HuH-7 (cell line): Measurements from ENCODE around the gene ADCY10.
"Not testable (repeated sequence)": the region's sequence is repeated elsewhere in the genome, so short reads cannot be mapped to it uniquely, and the experiment has no call there.

ENCODE experiments used
- DNase-seq: peaks from one replicate; pipeline ENCODE4 v3.0.0; 2011; ENCODE audit warnings: low spot score

The ADCY10 gene

GRCh38 chr1:167913895-167914496, at the start of gene ADCY10:
ADCY10 (minus strand) TSS chr1:167914134; CDS start chr1:167905140, 8,994 bp downstream.
- DNase-seq = peak; percentile 32

DNA sequence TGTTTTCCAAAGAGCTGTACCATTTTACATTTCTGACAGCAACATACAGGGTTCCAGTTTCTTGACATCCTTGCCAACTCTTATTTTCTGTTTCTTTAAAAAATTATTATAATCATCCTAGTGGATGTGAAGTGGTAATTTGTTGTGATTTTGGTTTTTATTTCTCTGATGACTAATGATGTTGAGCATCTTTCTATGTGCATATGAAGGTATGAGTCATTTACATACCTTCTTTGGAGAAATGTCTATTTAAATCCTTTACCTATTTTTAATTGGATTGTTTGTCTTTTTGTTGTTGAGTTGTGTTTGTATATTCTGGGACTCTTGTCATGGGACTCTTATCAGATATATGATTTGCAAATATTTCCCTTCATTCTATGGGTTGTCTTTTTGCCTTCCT, 43.8 kb upstream of the ADCY10 start:
- no peak for DNase-seq

DNA sequence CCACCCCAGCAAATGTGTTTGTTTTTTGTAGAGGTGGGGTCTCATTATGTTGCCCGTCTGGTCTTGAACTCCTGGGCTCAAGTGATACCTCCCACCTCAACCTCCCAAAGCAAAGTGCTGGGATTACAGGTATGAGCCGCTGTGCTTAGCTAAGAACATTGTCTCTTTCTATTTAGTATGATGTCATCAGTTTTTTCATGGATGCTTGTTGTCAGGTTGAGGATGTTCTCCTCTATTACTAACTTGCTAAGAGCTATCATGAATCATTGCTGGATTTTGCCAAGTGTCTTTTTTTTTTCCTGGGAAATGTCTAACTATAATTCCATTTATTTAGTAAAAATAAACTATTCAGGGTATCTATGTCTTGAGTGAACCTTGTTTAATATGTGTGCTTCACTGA, 42.0 kb upstream of the ADCY10 start:
- DNase-seq = no peak

DNA sequence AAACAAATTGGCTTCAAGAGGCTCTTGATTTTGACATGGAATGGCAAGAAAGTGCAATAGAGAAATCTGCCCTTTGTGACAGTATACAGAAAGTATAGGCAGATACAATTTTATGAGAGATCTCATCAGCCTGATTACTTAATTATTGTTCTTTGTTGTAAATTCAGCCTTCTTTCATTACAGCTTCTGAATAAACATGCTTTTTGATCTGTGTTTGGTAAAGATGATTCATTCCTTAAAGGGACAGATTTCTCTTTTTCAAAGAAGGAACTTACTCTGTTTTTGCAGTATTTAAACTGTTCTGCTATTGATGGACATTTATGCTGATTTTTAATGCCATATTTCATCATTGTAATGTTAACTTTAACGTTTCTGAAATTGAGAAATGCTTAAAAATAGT, 36.6 kb upstream of the ADCY10 start:
- DNase-seq = no peak

GRCh38 chr1:167949785-167950184, 35.9 kb upstream of the ADCY10 start:
- DNase-seq = no peak

DNA sequence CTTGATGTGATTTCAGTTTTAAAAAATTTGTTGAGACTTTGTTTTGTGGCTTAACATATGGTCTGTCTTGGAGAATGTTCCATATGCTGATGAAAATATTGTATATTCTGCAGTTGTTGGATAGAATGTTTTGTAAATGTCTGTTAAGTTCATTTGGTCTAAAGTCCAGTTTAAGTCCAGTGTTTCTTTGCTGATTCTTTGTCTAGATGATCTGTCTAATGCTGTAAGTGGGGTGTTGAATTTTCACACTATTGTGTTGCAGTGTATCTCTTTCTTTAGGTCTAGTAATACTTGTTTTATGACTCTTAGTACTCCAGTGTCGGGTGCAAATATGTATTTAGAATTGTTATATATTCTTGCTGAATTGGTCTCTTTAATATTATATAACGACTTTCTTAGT, 33.8 kb upstream of the ADCY10 start:
- no peak for DNase-seq

DNA sequence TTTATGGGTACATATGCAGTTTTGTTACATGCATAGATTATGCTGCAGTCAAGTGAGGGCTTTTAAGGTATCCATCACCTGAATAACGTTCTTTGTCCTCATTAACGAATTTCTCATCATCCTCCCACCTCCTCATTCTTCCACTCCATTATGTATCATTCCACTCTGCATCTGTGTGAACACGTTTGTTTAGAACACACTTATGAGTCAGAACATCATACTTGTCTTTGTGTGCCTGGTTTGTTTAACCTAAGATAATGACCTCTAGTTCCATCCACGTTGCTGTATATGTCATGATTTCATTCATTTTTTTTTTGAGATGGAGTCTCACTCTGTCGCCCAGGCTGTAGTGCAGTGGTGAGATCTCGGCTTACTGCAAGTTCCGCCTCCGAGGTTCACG, 29.6 kb upstream of the ADCY10 start:
- DNase-seq = no peak

DNA sequence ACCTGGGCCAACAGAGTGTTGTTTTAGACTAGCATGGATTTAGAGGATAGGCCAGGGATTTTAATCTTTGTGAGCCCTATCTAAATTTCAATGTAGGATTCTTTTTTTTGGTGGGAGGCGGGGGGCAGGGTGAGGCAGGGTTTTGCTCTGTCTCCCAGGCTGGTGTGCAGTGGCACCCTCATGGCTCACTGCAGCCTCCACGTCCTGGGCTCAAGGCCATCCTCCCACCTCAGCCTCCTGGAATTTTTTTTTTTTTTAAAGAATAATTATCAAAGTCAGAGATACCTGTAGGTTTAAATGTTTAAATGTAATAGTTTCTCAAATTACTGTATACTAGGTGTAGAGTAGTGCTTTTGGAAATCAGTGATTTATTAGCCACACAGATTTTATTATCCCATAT, 26.3 kb upstream of the ADCY10 start:
- no peak for DNase-seq

DNA sequence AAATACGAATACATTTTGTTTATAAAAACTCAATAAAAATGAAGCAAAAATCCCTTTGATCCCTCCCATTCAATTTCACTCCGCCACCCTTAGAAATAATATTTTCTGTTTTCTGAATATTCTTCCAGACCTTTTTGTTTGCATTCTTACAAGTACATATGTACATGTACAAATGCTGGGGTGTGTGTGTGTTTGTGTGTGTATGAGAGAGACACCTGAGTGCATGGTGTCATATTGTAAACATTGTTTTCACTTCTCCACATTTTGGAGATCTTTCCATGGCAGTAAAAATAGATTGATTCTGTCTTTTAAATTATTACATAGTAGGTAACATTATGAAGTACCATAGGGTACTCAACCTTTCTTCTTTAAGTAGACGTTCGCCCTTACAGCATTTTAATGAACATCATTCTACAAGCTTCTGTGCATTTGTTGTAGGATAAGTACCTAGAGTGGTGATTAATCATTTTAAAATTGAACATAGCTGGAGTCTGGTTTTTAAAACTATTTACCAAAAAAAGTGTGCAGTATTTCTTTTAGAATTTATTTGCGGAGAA, 24.2 kb upstream of the ADCY10 start:
- DNase-seq = no peak

DNA sequence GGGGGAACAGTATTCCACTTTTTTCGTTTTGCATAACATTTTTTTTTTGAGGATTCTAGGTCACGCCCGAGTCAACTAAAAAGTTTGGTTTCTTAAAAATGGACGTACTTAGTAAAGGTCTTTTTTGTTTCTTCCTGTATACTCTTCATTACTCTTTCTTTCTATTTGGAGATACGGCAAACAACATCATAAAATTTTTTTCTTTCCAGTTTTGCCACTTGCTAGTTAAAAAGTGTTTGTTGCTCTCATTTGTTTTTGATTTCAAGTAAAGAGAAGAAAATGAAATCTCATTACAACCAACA, 23.7 kb upstream of the ADCY10 start:
- no peak for DNase-seq

DNA sequence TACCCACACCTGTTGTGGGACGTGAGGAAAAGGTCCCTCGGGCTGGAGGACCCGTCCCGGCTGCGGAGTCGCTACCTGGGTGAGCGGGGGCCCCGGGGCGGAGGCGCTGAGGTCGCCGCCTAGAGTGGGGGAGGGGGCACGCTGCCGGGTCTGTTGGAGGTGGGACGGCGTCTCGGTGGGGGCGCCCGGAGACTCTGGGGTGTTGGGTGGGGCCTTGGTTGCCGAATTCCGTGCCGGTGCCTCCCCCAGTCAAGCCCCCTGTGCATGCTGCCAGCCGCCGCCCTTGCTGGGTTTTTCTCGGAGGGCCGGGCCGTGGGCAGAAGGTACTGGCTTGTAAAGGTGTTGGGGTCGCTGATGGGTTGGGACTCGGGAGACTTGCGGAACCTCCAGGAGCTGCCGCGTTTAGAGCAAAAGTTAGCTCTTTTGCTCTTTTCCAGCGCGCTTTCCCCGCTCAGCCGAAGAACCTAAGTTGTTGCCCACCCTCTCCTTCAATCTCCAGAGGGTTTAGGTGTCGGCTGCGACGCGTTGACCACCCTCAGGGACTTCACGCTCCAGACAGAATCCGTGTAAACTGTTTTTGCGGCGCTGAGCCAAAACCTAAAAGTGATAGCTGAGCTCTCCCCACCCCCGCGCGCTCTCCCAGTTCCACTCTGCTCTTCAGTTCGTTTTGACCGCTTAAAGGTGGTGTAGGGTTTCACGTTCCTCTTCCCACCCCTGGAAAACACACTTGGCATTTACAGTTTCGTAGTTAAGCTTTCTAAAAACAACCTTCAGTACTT, 23.2 kb upstream of the ADCY10 start, which contains the start of gene MPC2:
Gene MPC2, minus strand, starts transcription at position 143 of the 779 bp plus-strand sequence. CDS start 1,231 bp downstream, outside the sequence.
- peak; percentile 71 for DNase-seq

- peak; percentile 96 for DNase-seq
Measured at GRCh38 chr1:167936068-167936929, 22.4 kb upstream of the ADCY10 start, which contains the start of gene DCAF6. DCAF6 (plus strand) TSS chr1:167936683; CDS start chr1:167936912, 229 bp downstream.

DNA sequence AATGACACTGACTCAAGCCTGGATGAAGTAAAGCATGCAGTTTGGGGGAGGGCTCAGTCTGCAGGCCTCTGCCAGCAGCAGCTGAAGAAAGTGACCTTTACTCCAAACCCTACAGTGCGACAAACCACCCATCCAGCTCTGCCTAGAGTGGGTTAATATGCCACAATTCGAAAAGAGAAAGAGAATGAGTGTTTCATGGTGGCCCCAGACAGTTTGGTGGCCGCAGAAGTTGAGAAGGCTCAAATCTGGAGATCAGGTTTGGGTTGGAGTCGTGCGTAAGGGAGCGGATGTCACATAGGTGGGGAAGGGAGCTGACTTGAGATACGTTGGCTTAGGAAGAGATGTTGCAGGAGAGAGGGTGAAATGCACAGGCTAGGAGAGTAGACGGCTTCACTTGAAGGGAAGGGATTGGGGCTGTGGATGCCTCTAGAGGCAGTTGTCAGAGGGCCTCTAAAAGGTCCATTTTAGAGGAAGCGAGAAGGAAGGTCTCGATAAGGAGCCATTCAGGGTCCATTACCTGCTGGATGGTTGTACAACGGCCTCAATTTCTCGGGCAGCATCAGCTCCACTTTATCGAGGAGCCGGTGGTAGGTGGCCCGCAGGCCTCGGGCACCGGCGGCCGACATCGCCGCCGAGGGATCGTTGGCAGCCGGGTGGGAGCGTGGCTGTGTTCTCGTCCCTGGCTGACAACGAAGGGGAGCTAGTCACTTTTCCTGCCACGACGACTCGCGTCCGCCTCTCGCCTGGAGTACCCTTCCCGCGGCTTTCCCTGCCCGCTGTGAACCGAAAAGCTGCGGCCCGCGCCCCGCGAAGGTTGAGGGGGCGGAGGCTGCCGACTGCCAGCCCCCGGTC, 21.5 kb upstream of the ADCY10 start:
- DNase-seq = peak; percentile 32

GRCh38 chr1:167934426-167935215, 20.7 kb upstream of the ADCY10 start:
- DNase-seq = no peak

GRCh38 chr1:167933788-167934187, 19.9 kb upstream of the ADCY10 start:
- no peak for DNase-seq

DNA sequence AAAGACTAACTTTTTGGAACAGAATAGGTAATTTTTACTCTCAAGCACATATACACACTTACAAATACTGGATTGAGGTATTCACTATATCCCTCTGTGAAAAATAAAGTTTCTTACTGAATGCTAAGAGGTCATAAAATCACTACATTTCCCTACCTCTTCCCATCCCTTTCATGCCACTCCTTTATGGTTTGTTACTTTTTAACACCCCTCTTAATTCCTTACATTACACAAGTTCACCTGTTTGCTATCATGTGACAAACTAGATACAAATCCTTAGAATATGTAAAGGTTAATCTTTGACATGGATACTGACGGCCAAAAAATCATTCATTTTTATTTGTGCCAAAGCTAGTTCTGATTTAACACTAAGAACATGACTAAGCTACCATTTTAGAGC, 15.8 kb upstream of the ADCY10 start:
- no peak for DNase-seq

GRCh38 chr1:167928919-167929318, 15.0 kb upstream of the ADCY10 start:
- not testable (repeated sequence) for DNase-seq

DNA sequence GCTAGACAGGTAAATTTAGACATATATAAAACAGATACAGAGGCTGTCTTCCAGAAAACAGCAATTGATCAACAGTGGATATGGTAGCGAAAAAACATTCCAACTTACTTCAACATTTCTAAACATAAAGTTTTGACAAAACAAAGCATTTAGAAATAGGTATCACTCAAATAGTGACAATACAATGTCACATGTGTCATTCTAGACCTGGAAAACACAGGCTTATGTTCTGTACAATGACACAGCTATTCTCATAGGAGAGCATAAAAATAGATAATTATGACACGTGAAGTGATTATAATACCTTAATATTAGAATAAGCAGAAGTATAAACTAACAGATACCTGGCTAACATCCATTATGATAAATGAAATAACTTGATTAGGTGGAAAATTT, 14.5 kb upstream of the ADCY10 start:
- no peak for DNase-seq

- DNase-seq = no peak
Measured at GRCh38 chr1:167927046-167927754, 13.3 kb upstream of the ADCY10 start.

- peak; percentile 70 for DNase-seq
Measured at GRCh38 chr1:167926486-167926997, 12.6 kb upstream of the ADCY10 start.
